T-helper 9 cell (primary cell): ENCODE results near the gene FAR1.

Experiments
- DNase-seq: peaks from one replicate; pipeline ENCODE4 v3.0.0-alpha.2; 2020

Gene FAR1

DNA sequence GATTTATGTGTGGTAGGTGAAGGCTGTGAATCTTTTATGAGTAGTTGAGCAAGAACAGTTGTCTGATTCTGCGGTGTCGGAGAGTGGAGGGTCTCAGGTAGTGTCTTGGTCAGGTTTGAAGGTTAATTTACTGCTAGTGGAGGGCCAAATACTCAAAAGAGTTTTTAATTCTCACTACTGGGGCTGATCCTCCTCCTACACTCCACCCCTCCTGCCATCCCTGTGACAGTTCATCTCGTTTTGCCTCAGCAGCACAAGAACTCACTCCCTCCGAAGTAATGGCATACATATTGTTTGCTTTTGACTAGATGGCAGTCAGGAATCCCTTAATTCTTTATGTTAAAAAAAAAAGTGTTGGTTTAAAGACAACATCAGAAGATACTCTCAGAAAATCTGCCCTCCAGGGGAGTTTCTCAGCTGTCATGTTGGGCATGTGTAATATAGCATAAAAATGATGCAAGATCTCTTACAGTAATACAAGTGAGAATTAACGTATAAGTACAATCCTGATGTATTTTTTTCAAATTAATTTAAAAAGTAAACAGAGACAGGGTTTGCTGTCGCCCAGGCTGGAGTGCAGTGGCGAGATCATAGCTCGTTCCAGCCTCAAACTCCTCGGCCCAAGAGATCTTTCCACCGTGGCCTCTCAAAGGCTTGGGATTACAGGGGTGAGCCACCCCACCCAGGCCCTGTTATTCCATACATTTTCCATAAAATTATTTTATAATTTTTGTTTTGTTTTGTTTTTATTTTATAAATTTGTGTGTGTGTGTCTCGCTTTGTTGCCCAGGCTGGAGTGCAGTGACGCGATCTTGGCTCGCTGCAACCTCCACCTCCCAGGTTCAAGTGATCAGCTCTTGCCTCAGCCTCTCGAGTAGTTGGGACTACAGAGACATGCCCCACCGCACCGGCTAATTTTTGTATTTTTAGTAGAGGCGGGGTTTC is 1.3 kb downstream of the FAR1 start:
- DNase-seq, result no peak

DNA sequence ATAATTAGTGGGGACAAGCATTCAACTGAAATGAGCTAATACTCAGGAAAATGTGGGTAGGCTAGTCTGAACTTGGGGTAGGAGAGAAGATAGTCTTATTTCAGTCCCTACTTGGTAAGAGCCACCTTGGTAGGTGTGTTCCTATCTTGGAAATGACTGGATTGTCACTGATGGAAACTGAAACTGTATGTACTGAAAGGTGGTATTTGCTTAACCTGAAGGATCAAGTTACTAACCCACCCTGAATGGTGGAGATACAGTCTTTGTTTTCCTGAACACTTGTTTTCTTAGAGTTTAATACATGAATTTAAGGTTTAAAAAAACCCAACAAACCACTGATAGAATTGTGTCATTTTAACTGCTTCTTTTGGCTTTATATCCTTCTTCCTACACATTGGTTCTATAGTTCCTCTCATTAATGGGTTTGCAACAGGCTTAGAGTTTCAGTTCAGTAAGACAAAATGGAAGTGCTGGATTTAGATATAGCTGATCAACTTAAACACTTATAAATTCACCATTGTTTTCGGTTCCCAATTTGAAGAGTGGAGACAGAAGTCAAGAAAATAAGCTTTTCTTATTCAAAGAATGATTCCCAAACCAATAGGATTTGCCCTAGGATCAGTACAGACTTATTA is 4.2 kb downstream of the FAR1 start:
- no peak for DNase-seq

- DNase-seq, result no peak
Observed at GRCh38 chr11:13674799-13675509, 6.5 kb downstream of the FAR1 start.

DNA sequence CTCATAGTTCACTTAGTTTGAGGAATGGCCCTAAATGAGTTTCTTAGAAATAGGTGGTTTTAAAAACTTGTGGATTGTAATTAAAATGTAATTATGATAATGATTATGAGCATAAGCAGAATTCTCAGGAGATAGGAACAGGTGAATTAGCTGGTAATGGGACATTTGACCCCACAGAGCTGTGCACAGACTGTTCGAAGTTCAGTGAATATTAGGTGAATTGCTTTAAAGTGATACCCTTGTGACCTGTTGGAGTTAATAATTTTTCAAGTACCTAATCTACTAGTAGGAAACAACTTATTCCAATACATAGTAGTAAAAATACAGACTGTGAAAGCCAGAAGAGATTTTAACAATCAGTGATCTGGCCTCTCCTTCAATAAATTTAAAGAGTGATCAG is 8.1 kb downstream of the FAR1 start:
- DNase-seq, result no peak

DNA sequence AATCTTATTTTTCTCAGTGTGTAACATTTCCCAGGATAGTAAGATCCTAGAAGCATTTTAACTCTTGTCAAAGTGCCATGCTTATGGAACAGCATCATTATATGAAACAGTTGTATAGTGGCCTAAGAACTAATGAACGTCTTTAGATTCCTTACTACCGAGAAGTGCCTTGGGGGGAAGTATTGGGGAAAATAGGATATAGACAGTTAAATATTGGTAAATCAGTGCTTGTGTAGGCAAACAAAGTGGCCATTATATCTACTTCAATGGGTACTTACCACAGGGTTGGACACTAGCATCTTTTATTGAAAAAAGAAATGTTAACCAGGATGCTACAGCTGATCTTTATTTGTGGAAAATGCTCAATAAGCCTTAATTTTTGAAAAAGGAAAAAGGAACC is 11.3 kb downstream of the FAR1 start:
- DNase-seq, result no peak

GRCh38 chr11:13680501-13681264 is 12.2 kb downstream of the FAR1 start:
- DNase-seq, result no peak

DNA sequence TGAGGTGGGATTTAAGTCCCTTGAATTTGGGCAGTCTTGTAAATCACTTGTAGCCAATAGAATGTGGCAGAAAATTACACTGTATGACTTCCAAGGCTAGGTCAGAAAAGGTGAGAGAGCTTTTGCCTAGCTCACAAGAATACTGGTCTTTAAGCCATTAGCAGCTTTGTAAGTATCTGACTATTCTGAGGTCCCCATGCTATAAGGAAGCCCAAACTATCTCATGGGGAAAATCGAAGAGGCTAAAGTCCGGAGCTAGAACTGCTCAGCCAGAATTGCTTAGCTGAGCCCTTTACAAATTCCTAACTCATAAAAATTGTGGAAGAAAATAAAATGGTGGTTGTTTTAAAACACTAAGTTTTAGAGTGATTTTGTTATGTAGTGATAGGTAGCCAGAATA is 13.0 kb downstream of the FAR1 start:
- DNase-seq, result no peak

GRCh38 chr11:13682212-13682611 is 13.7 kb downstream of the FAR1 start:
- DNase-seq, result no peak

DNA sequence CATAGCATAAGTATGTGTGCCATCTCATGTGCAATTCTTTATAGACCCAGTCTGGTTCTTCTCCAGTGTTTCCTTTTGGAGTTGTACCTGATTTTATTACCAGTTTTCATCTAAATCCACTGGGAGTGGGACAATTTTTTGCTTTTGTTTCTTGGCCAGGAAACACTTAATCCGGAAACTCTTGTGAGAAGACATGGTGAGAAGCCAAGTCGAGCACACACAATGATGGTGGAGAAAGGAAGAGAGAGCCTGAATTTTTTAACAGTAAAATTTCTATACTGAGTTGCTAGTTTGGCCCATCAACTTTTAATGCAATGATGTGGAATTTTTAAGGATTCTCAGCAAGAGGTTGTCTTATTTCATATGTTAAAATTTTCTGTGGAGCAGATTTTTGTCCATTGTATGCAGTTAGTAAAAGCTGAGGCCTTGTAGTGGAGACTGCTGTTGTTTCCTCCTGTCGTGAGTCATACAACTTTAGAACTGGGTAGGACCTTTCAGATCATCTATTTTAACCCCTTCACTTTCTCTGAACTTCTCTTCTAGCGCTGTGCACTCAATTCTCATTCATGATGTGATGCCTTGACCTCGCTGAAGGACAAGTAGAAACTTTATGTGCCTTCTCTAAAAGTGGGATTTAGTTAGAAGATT is 17.1 kb downstream of the FAR1 start:
- DNase-seq, result no peak

DNA sequence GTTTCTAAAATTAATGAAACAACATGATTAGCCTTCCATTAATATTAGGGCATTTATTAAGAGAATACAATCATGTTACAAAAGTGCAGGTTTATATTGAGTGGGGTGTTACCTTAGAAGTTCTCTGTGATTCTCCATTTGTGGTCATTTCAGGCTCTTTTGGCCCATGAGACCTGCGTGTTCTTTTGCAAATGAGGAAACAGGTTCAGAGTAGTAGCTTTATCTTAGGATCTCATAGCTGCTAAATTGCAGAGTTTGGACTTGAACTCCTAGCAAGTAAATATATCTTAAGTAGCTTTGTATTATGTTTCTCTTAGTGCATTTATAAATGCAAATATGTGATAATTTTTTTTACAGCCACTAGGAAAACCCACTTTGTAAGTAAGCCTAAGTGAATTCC is 18.3 kb downstream of the FAR1 start:
- DNase-seq, result no peak

DNA sequence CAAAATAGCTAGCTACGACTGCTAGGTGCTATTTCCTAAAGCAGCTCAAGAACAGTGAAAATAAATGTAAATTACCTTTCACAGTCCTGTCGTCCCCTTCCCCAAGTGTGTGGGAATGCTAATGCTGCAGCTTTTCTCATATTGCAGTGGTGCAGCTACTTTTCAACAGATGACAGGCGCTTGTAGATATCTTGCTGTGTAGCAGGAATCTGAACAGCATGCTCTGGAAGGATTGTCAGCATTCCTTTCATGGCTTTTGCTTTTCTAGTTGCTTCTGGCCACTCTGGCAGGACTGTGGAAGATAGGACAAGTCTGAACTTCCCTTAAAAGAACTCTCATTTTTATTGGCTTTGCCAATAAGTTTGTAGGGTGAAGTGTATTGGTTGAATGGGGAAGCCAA is 18.8 kb downstream of the FAR1 start:
- DNase-seq, result no peak

- DNase-seq, result no peak
Observed at GRCh38 chr11:13691286-13691899, 22.9 kb downstream of the FAR1 start.

GRCh38 chr11:13692172-13692571 is 23.7 kb downstream of the FAR1 start:
- no peak for DNase-seq

DNA sequence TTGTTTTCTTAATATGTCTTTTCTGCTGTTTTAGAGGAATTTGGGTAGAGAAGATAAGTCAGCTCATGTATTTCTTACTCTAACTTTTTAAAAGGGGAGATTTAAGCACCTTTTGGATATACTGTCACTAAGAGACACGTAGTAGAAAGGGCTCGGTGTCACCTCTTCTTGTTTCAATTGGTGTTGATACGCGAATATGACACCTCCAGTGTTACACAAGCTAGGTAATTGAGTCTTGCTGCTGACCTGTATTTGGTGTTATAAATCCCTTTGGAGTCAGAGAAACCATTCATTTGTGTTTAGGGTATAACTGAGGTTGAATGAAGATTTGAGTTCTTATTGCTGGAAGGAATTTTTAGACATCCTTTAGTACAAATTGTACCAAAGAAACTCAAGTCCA is 25.6 kb downstream of the FAR1 start:
- DNase-seq, result no peak

DNA sequence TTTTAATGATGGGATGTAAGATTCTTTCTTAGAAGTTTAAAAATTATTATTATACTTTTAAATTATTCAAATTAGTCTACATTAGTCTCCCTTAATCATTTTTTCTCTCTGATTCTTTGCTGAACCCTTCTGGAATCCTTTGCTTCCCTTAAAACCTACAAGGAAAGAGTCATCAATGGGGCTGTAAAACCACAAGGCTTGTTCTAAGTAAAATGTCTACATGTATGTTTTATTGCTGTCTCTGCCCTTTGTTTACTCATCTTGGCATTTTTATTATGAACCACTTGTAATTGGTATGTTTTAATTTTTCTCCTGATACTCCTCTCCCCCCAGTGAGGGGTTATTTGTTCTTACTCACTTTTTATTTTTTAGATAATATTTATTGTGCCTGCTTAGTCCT is 27.4 kb downstream of the FAR1 start:
- no peak for DNase-seq

- DNase-seq, result no peak
Observed at GRCh38 chr11:13697710-13698109, 29.2 kb downstream of the FAR1 start.

- no peak for DNase-seq
Observed at GRCh38 chr11:13698132-13698531, 29.7 kb downstream of the FAR1 start.

GRCh38 chr11:13699041-13699440 is 30.6 kb downstream of the FAR1 start:
- DNase-seq, result no peak

DNA sequence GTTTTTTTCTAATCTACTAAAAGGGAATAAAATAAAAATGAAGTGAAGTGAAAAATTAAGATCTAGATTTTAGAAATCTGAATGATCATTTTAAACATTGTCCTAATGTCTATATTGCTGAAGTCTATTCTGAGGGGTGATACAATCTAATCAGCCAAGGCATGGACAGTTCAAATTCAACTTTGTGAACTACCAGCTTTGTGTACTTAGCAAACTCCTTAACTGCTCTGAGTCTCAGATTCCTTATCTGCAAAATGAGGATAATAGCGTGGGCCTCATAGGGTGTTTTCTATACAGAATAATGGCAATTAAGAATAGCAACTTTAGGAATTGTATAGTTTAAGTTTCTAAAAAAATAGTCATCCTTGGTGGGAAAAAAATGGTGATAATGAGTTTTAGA is 31.4 kb downstream of the FAR1 start:
- no peak for DNase-seq

GRCh38 chr11:13701506-13701905 is 33.0 kb downstream of the FAR1 start:
- no peak for DNase-seq

- no peak for DNase-seq
Observed at GRCh38 chr11:13702071-13702470, 33.6 kb downstream of the FAR1 start.

DNA sequence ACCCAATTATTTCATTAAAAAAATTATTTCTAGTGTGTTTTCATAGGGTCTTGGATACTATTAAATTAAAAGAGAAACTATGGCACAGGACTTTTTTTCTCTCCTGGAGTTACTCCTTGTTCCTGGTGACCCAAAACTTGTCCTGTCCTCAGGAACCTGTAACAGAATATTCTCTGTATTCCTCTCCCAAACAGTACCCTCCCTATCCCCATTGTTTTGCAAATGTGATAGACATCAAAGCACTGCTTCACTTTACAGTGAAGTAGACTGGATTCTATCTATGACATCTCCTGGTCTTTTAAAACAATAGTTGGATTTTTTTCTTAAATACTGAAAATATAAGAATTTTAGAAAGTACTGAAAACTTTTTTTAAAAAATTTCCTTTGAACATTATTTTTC is 37.2 kb downstream of the FAR1 start:
- no peak for DNase-seq
